RPMI7951 (cell line): ENCODE data around the gene CD83. TPM values are rescaled to one million over a fixed set of nuclear protein-coding genes. Genes with fewer than 3 reads are reported as not detected.

ENCODE experiments used
- DNase-seq: peaks from one replicate; pipeline ENCODE4 v3.0.0-alpha.2; 2012; ENCODE audit warnings: low read depth
- total RNA-seq: library from RNA; depleted of rRNA; stranded (reverse); fragments of >200 nt; shearing (Covaris generic); gene quantifications from 2 replicates; pipeline ENCODE4 v1.2.3, GENCODE V29; 2014

CD83 gene
- total RNA-seq, 1 experiment from 2014 or later: 14.9 TPM

DNA sequence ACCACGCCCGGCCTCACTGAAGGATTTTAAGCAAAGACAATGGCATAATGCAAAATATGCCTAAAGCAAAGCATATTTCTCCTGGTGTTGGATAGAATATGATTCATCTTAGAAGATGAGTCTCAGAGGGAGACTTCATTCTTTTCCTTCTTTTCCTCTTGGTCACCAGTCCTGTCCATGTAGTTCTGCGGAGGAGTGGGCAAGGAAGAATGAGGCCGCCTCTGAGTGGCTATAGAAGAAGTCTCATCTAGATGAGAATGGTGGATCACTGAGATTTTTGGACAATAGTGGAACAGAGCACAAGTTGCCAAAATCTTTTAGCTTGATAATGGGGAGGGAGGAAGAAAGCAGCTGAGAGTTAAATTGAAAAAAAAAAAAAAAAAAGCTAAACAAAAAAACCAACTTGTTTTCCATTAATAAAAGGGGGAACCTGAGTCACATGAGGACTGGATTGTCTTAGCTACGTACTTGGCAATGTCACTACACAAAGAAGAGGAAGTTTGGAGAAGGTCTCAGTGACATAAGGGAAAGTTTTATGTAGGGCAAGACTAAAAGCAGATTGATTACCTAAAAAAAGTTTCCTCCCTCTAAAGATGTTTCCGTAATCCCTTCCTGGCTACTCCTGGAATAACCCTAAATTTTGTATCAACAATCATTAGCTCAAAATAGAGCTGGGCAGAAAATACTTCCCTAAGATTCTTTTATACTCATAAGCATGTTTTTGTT, 6.0 kb downstream of the CD83 start:
- no peak for DNase-seq

DNA sequence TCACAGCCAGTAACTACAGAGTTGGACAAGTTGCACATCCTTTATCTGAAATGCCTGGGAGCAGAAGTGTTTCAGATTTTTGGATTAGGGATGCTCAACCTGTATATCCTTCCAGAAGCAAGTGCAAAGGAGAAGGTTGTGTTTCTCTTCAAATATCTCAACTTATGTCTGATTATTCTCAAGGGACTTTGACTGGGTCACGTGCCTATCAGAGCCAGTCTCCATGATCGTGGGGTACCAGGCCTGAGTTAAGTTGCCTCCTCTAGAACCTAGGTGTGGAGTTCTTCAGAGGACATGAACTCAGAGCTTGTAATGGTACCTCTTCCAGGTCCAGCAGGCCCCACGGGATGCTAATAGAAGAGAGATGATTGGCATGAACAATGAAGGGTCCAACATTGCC, 7.8 kb downstream of the CD83 start:
- DNase-seq: no peak

DNA sequence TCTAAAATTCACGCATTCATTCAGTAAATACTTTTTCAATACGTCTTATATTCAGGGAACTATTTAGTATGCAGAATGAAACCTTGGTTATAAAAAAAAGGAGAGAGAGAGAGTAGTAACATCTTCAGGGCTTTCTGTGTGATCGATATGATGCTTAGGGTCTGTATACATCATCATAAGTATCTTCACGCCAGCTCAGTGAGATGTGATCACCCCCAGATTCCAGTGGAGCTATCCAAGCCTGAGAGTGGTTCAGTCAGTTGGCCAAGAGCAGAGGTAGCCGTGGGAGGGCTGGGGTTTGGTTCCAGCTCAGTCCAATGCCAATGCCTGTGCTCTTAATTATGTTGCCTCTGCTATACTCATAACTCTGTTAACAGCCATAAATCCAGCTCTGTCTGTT, 8.6 kb downstream of the CD83 start:
- no peak for DNase-seq

DNA sequence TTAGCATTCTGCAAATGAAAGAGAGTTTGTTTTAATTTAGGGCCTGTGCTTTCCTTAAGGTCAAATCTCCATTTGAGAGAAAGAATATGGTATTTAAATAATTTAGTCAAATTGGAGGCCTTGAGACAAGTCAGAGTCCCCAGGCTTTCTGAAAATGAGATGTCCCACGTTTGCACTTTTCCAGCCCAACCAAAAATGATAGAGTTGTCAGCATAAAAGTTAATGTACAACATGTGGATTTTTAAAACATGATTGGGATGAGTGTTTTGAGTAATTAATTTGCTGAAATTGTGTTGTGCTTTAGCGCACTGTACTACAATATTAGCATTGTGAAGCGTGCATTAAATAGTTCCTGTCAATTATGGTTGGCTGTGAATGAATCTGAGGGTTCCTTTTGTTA, 10.0 kb downstream of the CD83 start:
- DNase-seq: no peak

DNA sequence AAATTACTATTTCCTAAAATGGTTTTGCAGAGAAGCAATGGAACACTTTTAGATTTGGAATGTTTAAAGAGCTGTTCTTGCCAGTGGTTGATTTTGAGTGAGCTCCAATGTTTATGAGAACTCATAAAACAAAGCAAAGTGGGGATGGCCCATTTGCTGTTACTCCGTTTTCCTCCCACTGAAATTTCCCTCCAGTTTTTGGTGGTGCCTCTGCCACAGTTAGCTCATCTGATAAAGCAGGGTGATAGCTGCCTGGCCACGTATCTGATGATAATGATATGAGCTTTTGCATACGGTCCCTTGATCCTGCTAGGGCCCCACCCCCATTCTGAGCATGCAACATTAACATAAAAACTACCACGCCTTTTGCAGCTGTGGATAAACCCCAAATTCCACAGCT, 10.4 kb downstream of the CD83 start:
- DNase-seq: no peak

DNA sequence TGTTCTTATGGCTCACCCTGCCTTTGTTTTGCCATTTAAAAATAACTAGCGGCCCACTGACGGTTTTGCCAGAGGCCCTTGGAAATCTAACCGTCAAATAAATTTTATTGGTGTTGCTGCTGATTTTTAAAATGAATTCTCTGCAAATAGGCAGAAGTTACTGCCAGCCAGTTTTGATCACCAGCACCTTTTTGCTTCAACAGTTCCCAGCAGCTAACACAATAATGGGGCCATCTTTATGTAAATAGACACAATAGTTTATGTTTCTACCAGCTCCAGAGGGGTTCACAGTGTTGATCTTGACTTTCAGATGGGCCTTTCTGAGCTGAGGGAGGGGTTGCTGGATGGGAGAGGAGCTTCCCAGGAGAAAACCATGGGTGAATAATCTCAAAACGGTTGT, 11.2 kb downstream of the CD83 start:
- DNase-seq: no peak

DNA sequence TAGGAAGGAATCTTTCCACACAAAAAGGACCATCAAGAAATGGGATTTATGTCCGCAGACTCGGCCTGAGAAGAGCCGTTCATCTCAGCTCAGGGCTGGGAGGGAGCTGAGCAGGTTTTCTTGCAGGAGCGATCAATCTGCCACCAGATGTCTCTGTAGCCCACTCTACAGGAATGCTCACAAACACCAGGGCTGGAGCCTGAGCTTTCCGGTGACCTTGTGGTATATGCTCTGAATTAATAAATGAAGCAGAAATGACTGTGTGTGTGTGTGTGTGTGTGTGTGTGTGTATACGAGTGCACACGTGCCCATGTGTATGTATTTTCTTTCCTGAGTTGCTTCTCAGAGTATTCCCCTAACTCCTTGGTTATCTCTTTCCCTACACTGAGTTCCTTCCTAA, 12.0 kb downstream of the CD83 start:
- DNase-seq: peak; percentile 71

DNA sequence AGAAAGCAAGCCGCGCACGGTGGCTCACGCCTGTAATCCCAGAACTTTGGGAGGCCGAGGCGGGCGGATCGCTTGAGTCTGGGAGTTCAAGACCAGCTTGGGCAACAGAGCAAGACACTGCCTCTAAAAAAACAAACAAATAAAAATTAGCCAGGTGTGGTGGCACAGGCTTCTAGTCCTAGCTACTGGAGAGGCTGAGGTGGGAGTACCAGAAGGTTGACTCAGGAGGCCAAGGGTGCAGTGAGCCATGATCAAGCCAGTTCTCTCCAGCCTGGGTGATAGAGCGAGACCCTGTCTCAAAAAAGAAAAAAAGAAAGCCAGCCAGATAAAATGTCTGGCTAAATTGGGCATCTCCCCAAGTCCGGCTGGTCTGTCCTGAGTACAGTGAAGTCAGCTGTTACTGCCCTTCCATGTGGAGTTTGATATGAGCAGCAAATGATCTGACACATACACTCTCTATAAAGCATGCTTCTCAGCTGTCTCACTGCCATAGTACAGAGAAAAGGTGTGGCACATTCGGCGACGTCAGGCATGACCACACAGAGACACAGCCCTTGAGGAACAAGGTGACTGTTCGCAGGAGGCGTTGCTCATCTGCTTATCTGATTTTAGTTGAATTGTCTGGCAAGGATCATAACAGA, 13.0 kb downstream of the CD83 start:
- DNase-seq: no peak

DNA sequence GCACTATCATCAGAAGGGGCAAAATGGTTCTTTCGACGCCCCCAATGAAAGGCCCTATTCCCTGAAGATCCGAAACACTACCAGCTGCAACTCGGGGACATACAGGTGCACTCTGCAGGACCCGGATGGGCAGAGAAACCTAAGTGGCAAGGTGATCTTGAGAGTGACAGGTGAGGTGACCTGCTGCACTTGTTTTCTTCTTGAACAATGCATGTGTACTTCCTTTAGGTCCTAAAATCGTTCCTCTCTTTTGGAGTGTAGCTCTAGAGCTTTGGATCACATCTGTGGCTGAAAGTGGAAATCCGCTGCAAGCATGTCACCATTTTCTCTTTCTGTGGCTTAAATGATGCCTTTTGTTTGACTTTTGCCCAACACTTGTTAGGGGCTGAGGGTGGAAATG, 14.0 kb downstream of the CD83 start:
- DNase-seq: no peak

DNA sequence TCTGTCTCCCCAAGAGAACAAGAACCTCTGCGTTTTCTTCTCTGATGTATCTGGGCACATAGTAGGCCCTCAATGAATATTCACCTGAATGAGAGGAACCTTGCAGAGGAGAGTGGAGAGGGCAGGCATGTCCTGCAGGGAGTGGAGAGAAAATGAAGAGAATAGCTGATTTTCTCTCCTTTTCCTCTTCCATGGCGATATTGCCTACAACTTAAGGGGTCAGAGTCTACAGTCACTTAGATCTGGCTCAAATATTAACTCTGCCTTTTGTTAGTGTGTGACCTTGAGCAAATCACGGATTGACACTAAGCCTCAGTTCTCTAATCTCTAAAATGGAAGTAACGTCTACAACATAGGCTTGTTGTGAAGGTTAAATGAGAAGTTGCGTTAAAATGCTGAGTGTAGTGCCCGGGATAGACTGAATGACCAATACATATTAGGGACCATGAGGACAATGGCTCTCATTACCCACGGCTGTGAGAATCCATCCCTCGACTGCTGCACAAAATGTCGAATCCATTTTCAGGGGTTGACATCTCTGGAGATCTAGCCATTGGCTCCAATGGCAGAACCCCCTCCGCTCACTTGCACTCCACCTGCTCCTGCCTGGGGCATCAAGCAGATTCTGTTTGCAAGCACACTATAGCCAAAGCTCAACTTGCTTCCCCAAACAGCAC, 14.8 kb downstream of the CD83 start:
- DNase-seq: no peak

DNA sequence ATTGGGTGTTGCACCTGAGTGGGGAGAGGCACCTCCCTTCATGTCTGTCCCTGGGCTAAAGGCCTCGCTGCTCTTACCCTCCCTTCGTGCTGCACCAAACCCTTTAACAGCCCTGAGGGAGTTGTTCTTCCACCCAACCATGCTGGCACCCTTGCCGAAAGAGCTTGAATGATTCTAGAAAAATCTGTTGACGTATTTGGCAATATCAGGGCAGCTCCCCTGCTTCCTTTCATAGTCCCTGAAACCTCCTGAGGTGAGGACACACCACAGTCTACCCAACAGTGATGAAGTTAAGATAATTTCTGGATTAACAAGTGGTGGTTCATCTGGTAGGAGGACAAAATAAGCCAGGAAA, 15.3 kb downstream of the CD83 start:
- DNase-seq: no peak

DNA sequence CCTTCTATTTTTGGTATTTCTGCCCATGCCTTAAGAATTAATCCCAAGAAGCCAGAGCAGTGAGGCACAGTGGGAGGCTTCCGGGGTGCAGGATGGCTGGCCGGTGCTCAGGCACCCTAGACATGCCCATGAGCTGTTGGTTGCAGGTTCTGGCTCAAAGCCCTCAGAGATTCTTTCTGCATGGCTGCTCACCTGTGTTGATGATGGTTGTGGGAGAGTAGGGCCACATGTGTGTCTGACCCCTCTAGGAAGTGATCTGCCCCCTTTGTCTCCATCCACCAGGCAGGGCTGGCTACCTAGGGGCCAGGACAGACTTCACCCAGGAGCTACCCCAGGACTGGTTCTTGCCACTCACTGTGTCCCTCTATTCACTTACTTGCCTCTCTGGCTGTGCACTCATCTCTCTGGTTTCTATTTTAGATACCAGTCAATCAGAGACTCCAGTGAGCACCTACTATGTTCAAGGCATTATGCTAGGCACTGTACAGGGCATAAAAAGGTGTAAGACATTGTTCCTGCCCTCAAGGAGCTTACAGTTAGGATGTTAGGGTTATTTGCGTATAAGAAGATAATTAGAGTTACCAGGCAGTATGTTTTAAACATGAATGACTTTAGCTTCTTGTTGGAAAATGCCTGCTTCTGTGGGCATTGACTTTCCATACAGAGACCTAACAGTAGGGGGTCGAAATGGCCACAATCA, 16.8 kb downstream of the CD83 start:
- no peak for DNase-seq

DNA sequence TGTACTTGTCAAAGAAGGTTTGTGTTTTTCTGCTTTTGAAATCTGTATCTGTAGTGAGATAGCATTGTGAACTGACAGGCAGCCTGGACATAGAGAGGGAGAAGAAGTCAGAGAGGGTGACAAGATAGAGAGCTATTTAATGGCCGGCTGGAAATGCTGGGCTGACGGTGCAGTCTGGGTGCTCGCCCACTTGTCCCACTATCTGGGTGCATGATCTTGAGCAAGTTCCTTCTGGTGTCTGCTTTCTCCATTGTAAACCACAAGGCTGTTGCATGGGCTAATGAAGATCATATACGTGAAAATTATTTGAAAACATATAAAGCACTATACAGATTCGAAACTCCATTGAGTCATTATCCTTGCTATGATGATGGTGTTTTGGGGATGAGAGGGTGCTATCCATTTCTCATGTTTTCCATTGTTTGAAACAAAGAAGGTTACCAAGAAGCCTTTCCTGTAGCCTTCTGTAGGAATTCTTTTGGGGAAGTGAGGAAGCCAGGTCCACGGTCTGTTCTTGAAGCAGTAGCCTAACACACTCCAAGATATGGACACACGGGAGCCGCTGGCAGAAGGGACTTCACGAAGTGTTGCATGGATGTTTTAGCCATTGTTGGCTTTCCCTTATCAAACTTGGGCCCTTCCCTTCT, 18.4 kb downstream of the CD83 start:
- DNase-seq: no peak

DNA sequence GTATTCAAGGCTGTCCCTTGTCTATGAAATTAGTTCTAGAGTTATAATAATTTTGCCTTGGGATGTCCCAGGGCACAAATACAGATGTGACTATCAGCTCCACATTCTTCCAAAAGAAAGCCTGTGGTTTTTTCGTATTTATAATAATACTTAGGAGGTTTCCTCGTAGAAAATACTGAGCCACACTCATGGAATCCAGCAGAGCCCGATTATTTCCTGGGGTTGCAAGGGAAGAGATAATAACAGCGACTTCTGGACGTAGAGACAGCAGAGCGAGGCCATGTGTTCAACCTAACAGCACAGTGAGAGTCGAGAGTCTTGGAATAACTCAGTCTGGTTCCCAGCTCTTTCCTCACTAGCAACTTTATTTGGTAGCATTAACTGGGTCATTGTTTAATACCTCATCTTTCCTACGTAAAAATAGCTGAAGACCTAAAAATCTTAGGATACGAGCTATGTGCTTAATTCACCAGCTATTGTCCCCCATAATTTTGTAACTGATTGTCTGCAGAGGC, 21.2 kb downstream of the CD83 start:
- DNase-seq: no peak

DNA sequence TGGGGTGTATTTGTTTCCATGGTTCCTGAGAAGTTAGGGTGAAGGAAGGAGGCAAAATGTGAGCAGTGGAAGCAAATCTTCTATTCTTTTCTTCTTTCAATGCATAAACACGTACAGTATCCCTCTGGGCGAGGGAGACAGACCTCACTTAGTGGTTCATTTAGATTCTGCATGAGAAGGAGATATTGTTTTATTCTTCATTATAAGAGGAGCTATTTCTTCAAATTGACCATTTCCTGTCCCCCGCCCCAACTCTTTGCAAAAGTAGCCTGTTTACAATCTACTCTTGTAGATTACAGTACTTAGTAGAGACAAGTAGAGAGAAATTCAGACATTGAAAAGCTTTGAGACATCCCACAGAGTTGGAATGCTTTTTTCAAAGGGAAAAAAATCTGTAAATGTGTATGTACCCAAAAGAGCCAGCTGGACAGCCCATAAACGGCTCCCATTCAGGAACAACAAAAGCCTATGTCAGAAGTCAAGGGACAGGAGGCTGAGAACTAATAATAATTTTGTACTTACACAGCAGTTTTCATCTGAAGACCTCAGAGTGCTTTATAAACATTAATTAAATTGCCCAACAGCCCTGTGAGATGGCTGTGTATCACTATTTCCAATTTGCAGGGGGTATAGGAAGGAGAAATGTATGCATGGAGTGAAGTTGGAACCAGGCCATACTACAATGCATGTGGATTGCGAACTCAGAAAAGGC, 23.9 kb downstream of the CD83 start:
- peak; percentile 19 for DNase-seq

DNA sequence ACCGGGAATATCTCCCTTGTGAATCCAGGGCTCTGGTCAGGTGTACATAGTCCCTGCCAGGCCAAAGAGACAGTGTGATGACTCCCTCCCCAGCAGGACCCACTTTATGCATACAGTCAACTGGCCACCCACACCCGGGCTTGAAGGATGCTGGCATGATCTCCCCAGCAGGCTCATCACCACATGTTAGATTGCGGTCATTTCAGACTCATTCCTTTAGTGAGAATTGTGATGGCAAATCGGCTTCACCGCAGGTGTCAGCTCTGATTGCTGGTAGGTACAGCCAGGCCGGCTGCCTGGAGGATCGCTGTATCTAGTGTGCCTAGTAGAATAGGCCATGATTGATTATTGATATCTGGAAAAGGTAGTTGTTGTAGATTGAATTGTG, 24.5 kb downstream of the CD83 start:
- no peak for DNase-seq

DNA sequence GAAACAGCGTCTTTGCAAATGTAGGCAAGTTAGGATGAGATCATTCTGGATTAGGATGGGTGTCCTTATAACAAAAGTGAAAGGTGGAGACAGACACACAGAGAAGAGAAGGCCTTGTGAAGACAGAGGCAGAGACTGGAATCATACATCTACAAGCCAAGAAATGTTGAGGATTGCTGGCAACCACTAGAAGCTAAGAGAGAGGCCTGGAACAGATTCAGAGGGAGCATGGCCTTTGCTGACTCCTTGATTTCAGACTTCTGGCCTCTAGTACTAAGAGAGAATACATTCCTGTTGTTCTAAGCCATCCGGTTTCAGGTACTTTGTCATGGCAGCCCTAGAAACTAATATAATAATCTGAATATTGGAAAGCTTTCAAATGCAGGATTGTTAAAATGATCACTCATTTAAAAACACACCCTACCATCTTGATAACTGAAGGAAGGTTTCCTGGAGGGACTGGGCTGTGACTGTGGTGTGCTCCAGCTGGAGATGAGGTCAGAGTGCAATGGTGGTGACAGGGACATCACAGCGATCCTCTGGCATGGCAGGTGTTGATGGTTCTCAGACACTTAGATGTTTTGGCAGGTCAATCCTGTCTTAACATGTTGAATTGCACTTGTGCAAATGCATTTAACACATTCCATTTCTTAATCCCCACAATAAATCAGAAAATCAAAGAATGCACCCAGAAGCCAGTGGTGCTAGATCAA, 25.1 kb downstream of the CD83 start:
- DNase-seq: no peak

DNA sequence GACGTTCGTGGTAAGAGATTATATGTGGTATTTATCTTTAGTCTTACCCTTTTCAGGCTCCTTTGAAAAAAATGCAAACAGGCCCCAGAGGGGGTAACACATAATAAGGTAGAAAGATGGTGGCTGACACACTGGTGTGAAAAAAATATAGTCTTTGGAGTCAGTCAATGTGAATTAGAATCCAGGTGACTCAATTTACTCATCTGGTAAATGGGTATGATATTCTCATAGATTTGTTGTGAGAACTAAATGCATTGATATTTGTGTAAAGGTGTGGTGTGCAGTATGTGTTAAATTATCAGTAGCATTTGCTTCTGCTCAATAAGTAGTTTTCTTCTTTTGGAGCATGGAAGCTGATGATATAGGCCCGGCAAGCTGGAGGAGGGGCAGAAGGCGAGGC, 25.7 kb downstream of the CD83 start:
- no peak for DNase-seq

DNA sequence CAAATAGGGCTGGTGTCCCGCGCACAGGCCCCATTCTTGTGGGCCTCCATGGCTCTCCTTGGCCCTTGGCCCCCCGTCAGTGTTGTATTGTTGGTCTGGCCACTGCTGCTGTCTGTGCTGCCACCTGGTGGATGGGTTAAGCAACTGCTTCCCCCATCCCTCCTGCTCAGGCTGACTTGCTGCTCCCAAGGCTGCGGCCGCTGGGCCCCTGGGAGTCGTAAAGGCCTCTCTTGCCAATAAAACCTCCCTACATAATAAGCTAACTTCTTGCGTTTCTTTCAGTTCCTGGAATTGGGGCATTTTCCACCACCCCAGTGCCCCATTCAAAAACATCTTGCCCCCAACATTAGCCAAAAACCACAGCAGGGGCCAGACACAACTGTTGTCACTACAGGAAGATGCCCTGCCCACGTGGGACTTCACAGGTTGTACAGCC, 27.1 kb downstream of the CD83 start:
- DNase-seq: peak; percentile 71

DNA sequence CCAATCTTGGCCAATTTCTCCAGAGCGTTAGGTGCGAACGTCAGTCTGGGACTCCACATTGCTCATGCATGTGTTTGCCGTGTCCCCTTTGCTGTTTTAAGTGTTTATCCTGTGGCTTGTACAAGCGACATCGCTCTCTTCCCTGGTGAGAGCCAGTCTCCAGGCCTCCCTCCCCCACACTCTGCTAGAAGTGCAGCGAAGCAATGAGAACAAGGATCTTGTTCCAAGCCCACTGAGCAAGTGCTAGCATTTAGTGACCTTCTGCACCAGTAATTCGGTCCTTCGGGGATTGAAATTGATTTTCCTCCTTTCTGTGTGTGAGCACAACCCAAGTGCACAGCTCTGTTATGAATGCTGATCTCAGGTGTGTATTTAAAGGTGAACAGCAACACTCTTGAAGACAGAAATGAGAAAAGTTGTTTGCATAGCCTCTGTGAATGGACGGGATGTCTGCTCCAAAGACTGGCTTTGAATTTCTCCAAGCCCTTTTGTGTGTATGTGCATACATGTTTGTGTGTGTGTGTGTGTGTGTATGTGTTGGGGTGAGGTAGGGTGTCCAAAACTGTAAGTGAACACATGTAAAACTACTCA, 29.0 kb downstream of the CD83 start:
- DNase-seq: no peak
